OCI-LY3 (cell line): ENCODE results near the gene PCLO.

ENCODE experiments used
- EZH2phosphoT487 ChIP-seq: fragments of 200-600 bp; shearing (Covaris generic); IDR thresholded peaks from 2 replicates; pipeline ENCODE4 v1.6.1; 2018; ENCODE audit warnings: antibody characterized with exemption, mixed run types, low read depth
- TF ChIP-seq, protein P1 (sequence below): fragments of 200-600, 300-600 bp; sonication (generic); IDR thresholded peaks from 2 replicates; pipeline ENCODE4 v1.5.1; 2014; ENCODE audit warnings: antibody characterized with exemption, low read length, low read depth

DNA sequence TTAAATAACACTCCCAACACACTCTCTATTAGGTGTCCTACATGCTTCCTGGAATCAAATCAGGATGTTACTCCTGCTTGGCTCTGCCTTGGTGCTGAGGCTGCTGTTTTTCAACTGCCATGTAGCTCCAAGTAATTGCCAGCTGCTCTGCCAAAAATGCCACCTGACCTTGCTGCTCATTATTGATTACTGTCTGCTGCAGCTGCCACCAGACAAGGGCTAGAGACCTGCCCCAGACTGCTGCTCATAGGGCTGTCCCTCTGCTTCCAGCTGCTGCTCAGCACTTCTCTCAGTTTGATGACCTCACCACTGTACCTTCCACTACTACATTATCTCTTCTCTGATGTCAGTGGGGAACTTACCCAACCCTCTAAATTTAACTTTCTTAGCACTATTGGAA is 102.5 kb downstream of the PCLO start:
- TF ChIP-seq, protein P1, sequence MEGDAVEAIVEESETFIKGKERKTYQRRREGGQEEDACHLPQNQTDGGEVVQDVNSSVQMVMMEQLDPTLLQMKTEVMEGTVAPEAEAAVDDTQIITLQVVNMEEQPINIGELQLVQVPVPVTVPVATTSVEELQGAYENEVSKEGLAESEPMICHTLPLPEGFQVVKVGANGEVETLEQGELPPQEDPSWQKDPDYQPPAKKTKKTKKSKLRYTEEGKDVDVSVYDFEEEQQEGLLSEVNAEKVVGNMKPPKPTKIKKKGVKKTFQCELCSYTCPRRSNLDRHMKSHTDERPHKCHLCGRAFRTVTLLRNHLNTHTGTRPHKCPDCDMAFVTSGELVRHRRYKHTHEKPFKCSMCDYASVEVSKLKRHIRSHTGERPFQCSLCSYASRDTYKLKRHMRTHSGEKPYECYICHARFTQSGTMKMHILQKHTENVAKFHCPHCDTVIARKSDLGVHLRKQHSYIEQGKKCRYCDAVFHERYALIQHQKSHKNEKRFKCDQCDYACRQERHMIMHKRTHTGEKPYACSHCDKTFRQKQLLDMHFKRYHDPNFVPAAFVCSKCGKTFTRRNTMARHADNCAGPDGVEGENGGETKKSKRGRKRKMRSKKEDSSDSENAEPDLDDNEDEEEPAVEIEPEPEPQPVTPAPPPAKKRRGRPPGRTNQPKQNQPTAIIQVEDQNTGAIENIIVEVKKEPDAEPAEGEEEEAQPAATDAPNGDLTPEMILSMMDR = no peak
- TF ChIP-seq EZH2phosphoT487 = no peak
